OCI-LY3 (cell line): ENCODE results near the gene ACMSD.

ENCODE experiments used
- H2AFZ ChIP-seq: fragments of 200-600, 300-600 bp; shearing (Covaris generic); 2 replicates; pipeline ENCODE4 v1.6.0; 2014; ENCODE audit warnings: antibody characterized with exemption, low read depth, low read length
- H3K27ac ChIP-seq: fragments of 200-600, 300-600 bp; sonication (generic); 2 replicates; pipeline ENCODE4 v1.5.1; 2014; ENCODE audit warnings: mild to moderate bottlenecking, low read length, moderate library complexity, mixed read lengths
- H3K27me3 ChIP-seq: fragments of 200-600, 300-600 bp; sonication (generic); 2 replicates; pipeline ENCODE4 v1.6.1; 2014; ENCODE audit warnings: low read depth, low read length, mixed read lengths
- H3K36me3 ChIP-seq: fragments of 200-600, 300-600 bp; sonication (generic); replicated peaks from 2 replicates; pipeline ENCODE3; 2014; ENCODE audit warnings: low read depth, low read length, mixed read lengths
- H3K4me1 ChIP-seq: fragments of 300-600, 200-600 bp; sonication (generic); 2 replicates; pipeline ENCODE4 v1.6.1; 2014; ENCODE audit warnings: low read length, mixed read lengths
- H3K4me2 ChIP-seq: fragments of 200-600, 300-600 bp; sonication (generic); 2 replicates; pipeline ENCODE4 v1.6.1; 2014; ENCODE audit warnings: low read length, mixed read lengths
- H3K4me3 ChIP-seq: fragments of 300-600, 200-600 bp; sonication (generic); 2 replicates; pipeline ENCODE4 v1.5.1; 2014; ENCODE audit warnings: antibody characterized with exemption, mild to moderate bottlenecking, low read length, moderate library complexity
- H3K79me2 ChIP-seq: fragments of 300-600, 200-600 bp; shearing (Covaris generic); 2 replicates; pipeline ENCODE4 v1.6.1; 2014; ENCODE audit warnings: mild to moderate bottlenecking, low read length, mixed read lengths
- H3K9ac ChIP-seq: fragments of 300-600, 200-600 bp; shearing (Covaris generic); 2 replicates; pipeline ENCODE4 v1.6.0; 2014; ENCODE audit warnings: mild to moderate bottlenecking, low read length, moderate library complexity
- H3K9me3 ChIP-seq: fragments of 200-600, 300-600 bp; shearing (Covaris generic); 2 replicates; pipeline ENCODE4 v1.6.1; 2014; ENCODE audit warnings: low read length, mixed read lengths; ENCODE audit not compliant: insufficient read depth
- H4K20me1 ChIP-seq: fragments of 200-600, 300-600 bp; sonication (generic); 2 replicates; pipeline ENCODE4 v1.6.1; 2016; ENCODE audit warnings: low read length, mixed read lengths; ENCODE audit not compliant: insufficient read depth
- CTCF ChIP-seq: fragments of 200-600, 300-600 bp; sonication (generic); IDR thresholded peaks from 2 replicates; pipeline ENCODE4 v1.5.1; 2014; ENCODE audit warnings: antibody characterized with exemption, low read length, low read depth
- EZH2phosphoT487 ChIP-seq: fragments of 200-600 bp; shearing (Covaris generic); IDR thresholded peaks from 2 replicates; pipeline ENCODE4 v1.6.1; 2018; ENCODE audit warnings: antibody characterized with exemption, mixed run types, low read depth

The ACMSD gene

GRCh38 chr2:134842930-134843490 is 4.6 kb downstream of the ACMSD start:
- Histone ChIP-seq H3K79me2 (no peaks in the 10 kb centered on the region), H3K27me3 (no peaks in the 10 kb centered on the region), H4K20me1 (no peaks in the 10 kb centered on the region), H3K36me3 (no peaks in the 10 kb centered on the region), H3K4me1 (no peaks in the 10 kb centered on the region), H3K9ac (no peak overlapping the region), H3K4me2 (no peak overlapping the region), H2AFZ (no peak overlapping the region), H3K9me3 (no peaks in the 10 kb centered on the region), H3K4me3 (no peak overlapping the region), H3K27ac (no peak overlapping the region)
- TF ChIP-seq CTCF (no peak), EZH2phosphoT487 (no peak)

- Histone ChIP-seq H3K79me2 (no peaks in the 10 kb centered on the region), H3K4me3 (no peak overlapping the region), H3K4me1 (no peaks in the 10 kb centered on the region), H3K36me3 (no peaks in the 10 kb centered on the region), H2AFZ (no peak overlapping the region), H3K27me3 (no peaks in the 10 kb centered on the region), H3K27ac (no peak overlapping the region), H4K20me1 (no peaks in the 10 kb centered on the region), H3K9me3 (no peaks in the 10 kb centered on the region), H3K4me2 (no peak overlapping the region), H3K9ac (no peak overlapping the region)
- no peak for TF ChIP-seq EZH2phosphoT487
- no peak for TF ChIP-seq CTCF
Observed at GRCh38 chr2:134843968-134844367, 5.6 kb downstream of the ACMSD start.

GRCh38 chr2:134845028-134845427 is 6.6 kb downstream of the ACMSD start:
- Histone ChIP-seq H2AFZ (no peak overlapping the region), H3K27ac (no peak overlapping the region), H3K27me3 (no peaks in the 10 kb centered on the region), H3K9me3 (no peaks in the 10 kb centered on the region), H3K4me2 (no peak overlapping the region), H3K4me3 (no peak overlapping the region), H3K36me3 (no peaks in the 10 kb centered on the region), H3K4me1 (no peaks in the 10 kb centered on the region), H3K9ac (no peak overlapping the region), H4K20me1 (no peaks in the 10 kb centered on the region), H3K79me2 (no peaks in the 10 kb centered on the region)
- TF ChIP-seq CTCF (no peak), EZH2phosphoT487 (no peak)

- Histone ChIP-seq H3K79me2 (no peaks in the 10 kb centered on the region), H3K4me2 (no peak overlapping the region), H3K27ac (no peak overlapping the region), H3K9ac (no peak overlapping the region), H2AFZ (no peak overlapping the region), H4K20me1 (no peaks in the 10 kb centered on the region), H3K4me3 (no peak overlapping the region), H3K36me3 (no peaks in the 10 kb centered on the region), H3K27me3 (no peaks in the 10 kb centered on the region), H3K9me3 (no peaks in the 10 kb centered on the region), H3K4me1 (no peaks in the 10 kb centered on the region)
- no peak for TF ChIP-seq EZH2phosphoT487
- TF ChIP-seq CTCF = 0 out of 2 replicates have a peak, but pooled peaks have one; percentile 1
Observed at GRCh38 chr2:134845719-134846118, 7.3 kb downstream of the ACMSD start.
